Activated naive CD8-positive, alpha-beta T cell treated with anti-CD3 and anti-CD28 coated beads, Interleukin-2, amount 50 U/mL, for 16 hours (primary cell): Measurements from ENCODE around the gene TSSK2.

Source experiments
- DNase-seq: peaks from one replicate; pipeline ENCODE4 v3.0.0-alpha.2; 2020; ENCODE audit warnings: low read depth, low spot score

TSSK2 gene

DNA sequence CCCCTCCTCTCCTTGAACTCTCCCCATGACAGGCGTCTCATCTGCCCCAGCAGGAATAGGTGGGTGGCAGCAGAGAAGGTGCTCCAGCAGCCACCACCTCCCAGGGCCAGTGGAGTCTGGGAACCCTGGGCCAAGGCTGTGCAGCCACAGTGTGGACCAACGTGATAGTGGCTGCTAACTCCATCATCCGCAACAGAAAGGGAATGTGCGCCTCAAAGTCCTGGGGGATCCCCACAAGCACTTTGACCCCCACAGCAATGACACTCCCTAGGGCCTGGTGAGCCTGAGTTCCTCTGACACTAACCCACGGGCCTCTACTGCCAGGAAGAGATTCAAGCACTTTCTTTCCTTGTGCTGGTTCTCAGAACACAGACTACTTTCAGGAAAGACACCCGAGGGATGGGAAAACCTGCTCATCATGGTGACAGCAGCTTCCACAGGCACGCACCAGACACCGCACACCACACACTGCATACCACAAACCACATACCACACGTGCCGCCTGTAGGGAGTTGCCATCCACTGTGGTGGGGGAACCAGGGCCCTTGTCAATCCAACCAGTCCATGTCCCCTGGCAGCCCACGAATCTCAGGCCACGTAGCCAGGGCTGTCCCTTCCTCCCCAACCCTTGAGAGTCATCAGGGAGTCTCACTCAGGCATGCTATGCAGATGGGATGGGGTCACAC lies 50.8 kb downstream of the TSSK2 start:
- no peak for DNase-seq
